HG03521 (cell line): ENCODE results near the gene BDH1.

Experiments
- ATAC-seq: cut with Tn5 transposase; IDR thresholded peaks from one replicate; pipeline ENCODE4 v1.9.1; 2021; ENCODE audit warnings: mild to moderate bottlenecking, moderate library complexity; ENCODE audit not compliant: unreplicated experiment

Gene BDH1

DNA sequence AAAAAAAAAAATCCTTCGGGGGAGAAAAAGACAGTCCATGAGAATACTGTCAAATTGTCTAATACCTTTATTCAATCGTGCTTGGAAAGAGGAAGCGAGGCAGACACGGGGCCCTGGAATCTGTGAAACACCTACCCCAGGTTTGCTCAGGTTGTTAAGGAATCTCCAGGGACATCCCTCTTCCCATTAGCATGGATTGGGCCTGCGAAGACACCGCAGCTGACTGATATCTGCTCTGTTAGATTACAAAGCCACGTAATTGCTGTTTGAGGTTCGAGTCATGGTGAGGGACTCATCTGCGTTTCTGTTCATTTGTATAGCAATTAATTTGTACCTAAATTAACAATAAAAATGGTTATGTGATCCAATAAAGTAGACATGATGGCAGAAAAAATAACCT is 91.0 kb downstream of the BDH1 start:
- no peak for ATAC-seq

DNA sequence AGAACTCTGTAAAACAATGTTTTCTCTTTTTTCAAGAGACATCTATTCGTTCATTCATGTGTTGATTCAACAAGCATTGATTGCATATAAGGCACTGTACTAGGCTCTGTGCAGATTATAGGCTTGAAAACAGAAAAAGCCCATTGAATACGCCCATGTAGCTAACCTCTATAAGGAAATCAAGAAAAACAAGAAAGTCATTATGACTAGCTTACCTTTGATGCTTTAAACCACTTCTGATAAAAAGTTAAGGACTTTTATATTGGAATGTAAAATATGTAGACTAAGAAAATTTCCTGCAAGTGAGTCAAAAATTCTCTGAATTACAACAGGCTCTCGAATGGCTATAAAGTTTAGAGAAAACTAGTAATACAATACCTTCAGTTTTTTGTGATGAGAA is 92.5 kb downstream of the BDH1 start:
- ATAC-seq = no peak

DNA sequence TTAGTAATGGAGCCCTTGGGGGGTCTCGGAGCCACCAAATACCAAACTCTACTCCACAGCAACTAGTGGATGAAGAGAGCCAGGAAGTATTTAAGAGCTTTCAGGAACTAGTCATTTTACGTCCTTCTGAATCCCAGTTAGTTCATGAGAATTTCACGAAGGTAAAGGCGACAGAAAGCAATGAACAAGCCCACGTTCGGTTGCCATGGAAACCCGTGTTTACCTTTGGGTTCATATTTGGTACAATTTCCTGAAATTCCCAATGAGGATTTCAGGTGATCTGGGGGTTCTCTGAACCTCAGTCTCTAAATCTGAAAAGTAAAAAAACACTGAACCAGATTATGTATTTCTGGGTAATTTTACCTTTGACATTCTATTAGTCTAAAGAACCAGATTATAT is 93.0 kb downstream of the BDH1 start:
- ATAC-seq = no peak

DNA sequence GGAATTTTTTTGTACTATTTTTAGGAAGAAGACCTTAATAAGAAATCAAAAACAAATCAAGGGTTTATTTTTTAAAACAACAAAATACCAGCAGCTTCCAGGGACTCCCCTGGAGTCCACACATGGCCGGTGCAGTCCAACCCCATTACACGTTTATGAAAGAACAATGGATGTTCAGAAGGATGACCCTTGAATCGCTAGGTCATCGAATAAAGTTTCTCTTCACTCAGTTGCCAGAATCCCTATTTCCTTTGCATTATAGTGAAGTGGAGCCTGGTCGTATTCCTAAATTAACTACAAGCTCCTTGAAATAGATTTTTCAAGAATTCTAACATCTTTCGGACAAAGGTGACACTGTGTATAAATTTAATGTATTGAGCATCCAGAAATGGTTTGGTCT is 95.1 kb downstream of the BDH1 start:
- no peak for ATAC-seq

DNA sequence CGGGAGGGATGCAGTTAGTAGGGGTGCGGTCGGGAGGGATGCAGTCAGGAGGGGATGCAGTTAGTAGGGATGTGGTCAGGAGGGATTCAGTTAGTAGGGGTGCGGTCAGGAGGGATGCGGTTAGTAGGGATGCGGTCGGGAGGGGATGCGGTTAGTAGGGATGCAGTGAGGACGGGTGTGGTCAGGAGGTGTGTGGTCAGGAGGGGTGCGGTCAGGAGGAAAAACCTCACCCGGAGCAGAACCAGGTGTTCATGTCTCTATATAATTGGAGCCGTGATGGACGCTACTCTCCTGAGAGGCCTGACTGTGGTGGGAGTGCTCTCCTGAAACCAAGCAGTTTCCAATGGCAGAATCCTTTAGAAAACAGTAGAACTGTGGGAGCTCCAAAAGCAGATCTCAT is 95.8 kb downstream of the BDH1 start:
- no peak for ATAC-seq
